T-helper 22 cell (primary cell): ENCODE data around the gene UBTD2.

Experiments
- DNase-seq: peaks from one replicate; pipeline ENCODE4 v3.0.0-alpha.2; 2020; ENCODE audit warnings: low read depth

The UBTD2 gene

GRCh38 chr5:172171118-172171517 lies 112.4 kb downstream of the UBTD2 start:
- no peak for DNase-seq

- DNase-seq = no peak
These were observed 113.3 kb downstream of the UBTD2 start for GRCh38 chr5:172170251-172170701.

GRCh38 chr5:172169216-172169615 lies 114.3 kb downstream of the UBTD2 start:
- no peak for DNase-seq

- DNase-seq = no peak
These were observed 115.3 kb downstream of the UBTD2 start for GRCh38 chr5:172168311-172168710.

- no peak for DNase-seq
These were observed 115.7 kb downstream of the UBTD2 start for GRCh38 chr5:172167895-172168294.

- no peak for DNase-seq
These were observed 117.3 kb downstream of the UBTD2 start for GRCh38 chr5:172166030-172166826.

GRCh38 chr5:172165465-172165864 lies 118.1 kb downstream of the UBTD2 start:
- DNase-seq = no peak

GRCh38 chr5:172164769-172165212 lies 118.8 kb downstream of the UBTD2 start:
- no peak for DNase-seq

GRCh38 chr5:172163346-172163745 lies 120.2 kb downstream of the UBTD2 start:
- no peak for DNase-seq

GRCh38 chr5:172162987-172163343 lies 120.6 kb downstream of the UBTD2 start:
- DNase-seq = no peak

- no peak for DNase-seq
These were observed 121.1 kb downstream of the UBTD2 start for GRCh38 chr5:172162323-172162986.

- no peak for DNase-seq
These were observed 123.1 kb downstream of the UBTD2 start for GRCh38 chr5:172160506-172160905.
